ENCODE measurements around the gene TMC7.

DNA sequence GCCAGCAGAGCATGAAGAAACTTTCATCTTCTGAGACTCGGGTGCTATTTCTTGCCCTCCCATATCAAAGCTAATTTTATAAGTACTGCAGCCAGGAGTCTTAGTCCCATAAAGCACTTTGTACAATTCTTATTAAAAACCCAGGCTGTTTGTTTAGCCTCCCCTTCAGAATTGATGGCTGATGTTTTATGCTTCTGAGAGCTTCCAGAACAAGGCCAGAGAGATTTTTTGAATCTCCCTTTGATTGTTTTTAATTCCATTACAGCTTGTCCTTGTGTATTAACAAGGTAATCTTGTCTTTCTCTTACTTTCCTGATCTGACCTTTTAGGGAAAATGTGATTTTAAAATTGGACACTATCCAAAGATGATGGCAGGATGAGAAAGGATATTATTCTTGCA is 99.9 kb downstream of the TMC7 start:
- TF ChIP-seq EZH2phosphoT487 (IDR thresholded peaks at IDR 0.05; ENCODE audit: insufficient read depth, low read depth) (no peak), EZH2 (IDR thresholded peaks at IDR 0.05; ENCODE audit: insufficient read depth, poor library complexity, severe bottlenecking) (no peak)

Data from GM23248 (cell line).